ENCODE data around the gene SFMBT1.

SFMBT1 gene

DNA sequence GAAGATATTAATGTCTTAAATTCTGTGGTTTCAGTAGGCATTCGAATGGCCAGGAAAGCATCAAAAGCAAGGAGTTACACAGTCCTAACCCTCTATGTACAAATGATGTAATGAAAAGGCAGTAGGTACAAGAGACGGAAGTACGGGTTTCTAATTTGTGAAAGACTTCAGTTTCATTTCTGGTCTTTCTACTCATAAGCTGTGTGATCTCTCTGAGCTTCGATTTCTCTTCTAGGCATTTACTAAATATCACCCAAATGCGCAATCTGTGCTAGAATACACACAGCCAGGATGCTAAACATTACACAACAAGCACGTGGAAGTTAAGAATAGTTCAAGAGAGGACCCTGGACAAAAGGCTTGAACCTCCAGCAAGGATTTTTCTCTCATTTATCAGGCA, 130.6 kb downstream of the SFMBT1 start:
- no peak for DNase-seq

DNA sequence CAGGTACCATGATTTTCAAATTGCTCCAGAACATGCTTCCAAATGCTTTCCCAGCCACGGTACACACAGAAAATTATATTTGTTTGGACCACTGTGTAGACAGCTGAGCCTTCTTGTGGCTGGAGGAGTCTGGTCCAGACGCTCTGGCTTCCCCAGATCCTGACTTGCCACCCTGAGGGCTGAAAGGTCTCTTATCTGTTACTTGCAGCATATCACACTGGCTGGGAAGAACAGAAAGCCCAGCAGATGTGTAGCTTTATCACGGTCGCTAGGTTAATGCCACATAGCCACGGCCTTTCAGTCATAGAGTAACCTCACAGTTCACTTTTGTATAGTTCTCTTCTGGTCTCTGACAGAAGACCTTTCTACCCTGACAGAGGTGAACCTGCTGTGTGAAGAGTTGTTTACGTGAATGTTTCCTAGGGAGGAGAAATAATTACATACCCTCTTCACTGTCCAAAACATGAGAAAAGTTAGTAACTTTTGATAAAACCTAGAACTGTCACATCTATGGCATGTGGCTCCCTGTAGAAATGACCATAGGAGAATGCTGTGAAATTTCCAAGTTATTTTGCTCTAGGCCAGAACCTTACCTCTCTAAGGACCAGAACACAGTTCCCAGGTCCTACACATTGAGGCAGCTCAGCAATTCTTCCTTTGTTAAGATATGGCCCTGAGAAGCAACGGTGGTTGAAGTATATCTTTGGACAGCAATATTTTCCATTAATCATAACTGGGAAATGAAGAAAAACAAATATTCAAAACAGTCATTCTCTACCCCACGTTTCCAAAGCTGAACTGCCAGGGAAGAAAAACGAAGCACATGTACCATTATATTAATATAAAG, 132.8 kb downstream of the SFMBT1 start:
- DNase-seq = no peak

DNA sequence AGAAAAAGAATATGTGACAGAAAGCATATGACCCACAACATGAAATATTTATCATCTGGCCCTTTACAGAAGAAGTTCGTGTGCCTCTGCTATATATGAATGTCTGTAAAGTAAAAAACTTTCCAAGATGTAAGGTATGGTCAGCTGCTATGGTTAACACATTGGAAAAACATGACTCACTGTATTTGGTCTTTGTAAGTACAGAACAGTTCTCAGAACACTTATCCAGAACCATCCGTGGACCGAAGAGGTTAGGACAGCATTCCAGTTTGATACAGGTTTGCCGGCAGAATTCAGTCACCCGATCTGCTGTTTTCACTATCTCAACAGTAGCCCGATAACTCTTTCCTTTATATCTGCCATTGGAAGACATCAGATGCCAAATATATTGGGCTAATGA, 135.1 kb downstream of the SFMBT1 start:
- no peak for DNase-seq

DNA sequence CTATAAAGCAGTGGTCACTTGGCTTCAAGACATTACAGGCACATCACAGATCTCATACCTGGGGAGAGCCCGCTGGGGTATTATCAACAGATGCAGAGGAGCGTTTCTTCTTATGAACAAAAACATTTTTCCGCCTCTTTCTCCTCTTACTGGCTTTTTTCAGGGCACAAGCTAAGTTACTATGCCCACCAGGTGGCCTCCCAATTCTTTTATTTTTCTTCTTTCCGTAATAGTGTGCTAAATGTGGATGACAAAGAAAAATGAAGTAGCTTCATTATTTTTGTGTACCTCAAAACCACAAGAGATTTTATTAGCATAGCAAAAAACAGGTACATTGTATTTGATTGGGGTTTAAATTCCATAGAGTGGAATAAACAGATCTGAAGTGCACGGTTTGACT, 138.4 kb downstream of the SFMBT1 start:
- DNase-seq = no peak

DNA sequence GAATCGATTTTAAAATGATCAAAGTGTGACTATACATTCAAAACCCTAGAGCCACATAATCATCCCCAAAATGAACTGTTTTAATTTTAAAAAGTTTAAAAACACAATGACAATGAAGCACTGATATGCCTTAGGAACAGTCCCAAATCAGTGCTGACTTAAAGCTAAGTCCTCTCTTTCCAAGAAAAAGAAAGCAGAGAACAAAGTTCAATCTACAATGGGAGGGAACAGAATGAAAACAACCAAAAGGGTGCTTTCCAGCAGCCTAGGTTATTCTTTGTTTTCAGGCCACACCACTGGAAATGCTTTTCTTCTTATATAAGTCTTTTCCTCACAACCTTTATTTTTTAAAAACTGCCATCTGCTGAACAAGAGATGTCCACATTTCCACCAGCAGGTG, 141.3 kb downstream of the SFMBT1 start:
- DNase-seq = no peak

DNA sequence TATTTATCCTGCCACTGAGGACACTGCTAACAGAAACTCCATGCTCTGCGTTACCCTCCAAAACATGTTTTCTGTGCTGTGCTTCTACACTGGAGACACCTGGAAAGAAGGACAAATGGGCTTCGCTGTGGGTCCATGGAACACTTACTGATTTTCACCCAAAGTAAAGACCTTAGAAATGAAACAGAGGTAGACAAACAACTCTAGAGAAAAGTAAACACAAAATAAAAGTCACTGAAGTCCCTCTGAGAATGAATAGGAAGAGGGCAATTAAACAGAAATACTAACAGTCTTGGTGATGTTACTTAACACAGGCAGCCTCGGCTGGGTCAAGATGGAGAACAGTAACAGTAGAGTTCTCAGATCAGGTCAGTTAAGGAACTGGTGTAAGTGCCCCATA, 141.9 kb downstream of the SFMBT1 start:
- no peak for DNase-seq

DNA sequence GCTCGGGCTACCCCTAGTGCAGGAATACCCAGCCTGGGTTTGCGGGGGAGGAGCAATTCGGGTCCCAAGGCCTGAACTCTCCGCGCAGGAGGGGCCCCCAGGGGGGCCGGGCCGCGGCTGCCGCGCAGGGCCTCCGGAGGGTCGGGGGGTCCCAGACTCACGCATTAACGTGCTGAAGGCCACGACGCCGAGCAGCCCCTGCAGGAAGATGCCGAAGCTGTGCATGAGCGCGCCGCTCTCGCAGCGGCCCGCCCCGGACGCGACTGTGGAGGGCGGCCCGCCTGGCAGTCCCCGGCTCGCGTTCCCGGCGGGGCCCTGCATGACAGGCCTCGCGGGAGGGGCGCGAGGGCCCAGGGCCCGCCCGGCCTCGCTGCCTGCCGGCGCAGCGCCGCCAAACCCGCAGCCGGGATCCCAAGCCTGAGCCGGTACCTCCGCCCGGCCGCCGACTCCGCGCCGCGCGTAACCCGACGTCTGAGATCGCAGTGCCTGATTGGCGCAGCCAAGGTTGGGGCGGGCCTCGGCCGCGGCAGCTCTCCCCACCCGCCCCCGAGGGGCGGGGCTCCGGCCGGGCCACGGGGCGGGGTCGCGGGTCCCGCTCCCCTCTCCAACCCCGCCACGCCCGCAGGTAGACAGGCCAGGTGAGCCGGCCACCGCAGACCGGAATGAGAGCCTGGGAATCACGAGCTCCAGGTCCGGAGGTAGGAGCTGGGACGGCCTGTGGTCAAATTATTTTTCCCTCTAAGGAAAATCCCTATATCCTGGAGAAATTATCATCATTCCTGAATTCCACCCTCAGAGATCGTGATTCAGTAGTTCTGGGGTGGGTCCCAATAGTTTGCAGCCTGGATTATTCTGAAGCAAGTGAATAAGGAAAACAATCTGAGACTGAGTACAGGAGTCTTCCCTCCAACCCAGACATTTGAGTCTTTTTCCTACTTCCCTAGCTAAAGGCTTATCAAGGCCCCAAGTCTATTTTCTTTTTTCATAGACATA, 148.4 kb downstream of the SFMBT1 start, which contains the start of gene STIMATE:
Gene STIMATE (minus strand): TSS at position 419 of the 993 bp plus-strand sequence. CDS start 98 bp downstream, at position 321.
- DNase-seq = peak; percentile 89

DNA sequence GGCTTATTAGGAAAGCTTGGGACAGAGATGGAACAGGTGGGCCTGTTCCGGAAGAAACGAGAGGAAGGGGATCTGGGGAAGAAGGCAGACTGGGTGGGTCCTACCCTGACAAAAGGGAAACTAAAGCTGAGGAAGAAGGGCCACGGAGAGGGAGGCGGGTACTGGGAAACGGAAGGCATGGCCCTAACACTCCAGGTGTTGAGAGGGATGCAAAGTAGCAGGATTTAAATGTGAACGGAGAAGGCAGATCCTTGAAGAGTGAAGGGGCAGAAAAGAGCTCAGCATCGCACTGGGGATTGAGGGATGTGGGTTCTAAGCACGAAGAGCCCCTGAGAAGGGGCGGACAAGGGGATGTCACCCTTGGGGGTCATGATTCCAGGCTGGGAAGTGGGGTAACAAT, 149.3 kb downstream of the SFMBT1 start:
- DNase-seq = no peak

DNA sequence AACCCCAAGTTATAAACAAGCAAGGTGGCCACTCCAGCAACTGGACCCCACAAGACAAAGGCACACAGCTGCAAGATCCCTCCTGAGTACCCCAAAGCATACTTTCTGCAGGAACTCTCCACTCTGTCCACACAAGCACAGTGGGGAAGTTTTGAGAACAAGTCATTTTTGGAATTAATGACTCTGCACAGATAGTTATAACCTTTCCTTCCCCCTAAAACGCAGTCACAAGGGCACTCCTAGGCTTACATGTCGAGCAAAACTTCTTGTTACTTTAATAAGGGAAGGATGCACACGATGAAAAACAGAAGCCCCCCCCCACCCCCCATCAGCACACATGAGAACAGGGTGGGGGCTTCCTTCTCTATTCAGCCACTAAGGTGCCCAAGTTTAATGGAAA, 149.7 kb downstream of the SFMBT1 start:
- DNase-seq = no peak

DNA sequence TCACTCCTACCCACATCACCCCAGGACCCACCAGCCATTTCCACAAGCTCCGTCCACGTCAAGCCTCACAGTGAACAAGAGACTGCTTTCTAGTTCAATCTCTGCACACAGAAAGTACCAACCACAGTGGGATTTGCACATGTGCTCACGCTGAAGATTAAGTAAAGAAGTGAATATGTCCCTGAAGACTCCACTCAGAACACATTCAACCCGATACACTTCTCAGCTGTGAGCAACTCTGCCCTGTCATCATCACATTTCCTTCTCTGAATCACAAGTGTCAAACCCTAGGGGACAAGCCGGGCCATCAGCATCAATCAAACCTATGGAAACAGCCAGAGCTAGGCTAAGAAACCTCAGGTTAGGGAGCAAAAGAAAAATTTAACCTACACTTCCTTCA, 150.5 kb downstream of the SFMBT1 start:
- DNase-seq = peak; percentile 51

DNA sequence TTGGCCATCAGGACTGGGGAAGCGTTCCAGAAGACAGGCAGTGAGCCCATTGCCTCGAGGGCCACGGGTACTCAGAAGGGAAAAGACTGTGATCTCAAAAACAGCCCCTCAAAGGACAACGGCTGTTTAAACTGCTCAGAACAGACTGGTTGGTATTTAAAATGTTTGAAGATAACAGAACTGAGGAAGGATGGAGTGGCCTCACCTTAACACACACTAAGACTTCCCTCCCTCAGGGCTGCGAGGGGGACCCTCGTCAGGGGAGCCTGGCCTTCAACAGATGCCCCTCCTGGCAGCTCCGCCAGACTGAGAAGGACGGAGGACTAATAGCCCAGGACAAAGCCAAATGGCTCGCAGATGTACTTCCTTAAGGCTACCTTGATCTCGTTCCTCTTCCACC, 151.1 kb downstream of the SFMBT1 start:
- DNase-seq = no peak

DNA sequence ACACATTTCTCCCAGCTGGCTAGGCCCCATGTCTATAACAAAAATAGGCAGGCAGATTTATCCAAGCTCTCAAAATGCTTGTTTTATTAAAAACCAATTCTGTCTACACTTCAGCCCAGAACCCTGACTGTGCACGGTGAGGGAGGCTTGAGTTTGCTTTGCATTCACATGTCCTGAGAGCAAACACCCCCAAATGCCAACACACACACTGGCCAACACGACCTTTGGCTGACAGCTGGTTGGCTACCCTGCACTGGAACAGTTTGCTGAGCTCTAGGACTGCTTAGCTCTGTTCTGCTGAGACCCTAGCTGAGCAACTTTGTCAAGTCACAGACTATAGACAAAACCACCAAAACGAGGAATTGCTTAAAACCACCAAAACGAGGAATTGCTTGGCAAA, 152.2 kb downstream of the SFMBT1 start:
- DNase-seq = no peak

DNA sequence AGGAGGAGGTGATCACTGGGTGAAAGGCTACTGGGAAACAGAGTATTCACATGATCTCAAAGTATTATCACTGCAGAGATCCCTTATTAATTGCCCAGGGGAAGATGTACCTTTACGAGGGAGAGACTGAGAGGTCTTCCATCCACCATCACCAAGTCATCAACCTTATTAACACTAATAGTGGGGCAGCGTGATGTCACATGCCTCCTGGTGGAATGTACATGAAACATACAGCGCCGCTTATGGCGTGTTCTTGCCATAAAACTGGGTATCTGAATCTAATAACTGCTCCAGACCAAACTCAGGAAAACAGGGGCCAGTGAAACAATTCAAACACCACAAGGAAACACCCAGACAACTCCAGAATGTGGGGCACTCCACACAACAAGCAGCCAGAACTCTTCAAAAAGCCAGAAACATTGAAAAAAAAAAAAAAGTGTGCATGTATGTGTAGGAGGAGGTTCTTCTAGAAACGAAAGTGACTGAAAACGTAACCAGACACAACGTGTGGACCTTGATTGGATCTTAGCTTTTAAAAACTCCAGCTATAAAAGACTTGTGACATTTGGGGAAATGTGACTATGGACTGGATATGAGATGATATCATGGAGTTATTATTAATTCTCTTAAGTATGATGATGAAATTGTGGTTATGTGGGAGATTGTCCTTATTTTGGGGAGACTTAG, 153.1 kb downstream of the SFMBT1 start:
- DNase-seq = no peak

DNA sequence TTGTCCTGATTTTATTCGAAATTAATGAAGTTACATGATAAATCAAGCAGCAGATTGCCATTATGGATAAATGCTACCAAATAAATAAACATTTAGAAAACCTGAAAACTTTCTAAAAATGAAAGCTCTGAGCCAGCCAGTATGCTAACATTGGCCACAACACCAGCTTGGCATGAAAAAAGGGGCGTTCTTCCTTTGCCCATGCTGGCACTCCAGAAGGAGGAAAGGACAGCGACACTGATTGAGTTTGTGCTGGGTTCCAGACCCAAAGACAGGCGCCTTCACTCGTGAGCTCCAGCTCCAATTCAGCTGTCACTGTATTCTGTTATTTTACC, 153.6 kb downstream of the SFMBT1 start:
- DNase-seq = no peak

DNA sequence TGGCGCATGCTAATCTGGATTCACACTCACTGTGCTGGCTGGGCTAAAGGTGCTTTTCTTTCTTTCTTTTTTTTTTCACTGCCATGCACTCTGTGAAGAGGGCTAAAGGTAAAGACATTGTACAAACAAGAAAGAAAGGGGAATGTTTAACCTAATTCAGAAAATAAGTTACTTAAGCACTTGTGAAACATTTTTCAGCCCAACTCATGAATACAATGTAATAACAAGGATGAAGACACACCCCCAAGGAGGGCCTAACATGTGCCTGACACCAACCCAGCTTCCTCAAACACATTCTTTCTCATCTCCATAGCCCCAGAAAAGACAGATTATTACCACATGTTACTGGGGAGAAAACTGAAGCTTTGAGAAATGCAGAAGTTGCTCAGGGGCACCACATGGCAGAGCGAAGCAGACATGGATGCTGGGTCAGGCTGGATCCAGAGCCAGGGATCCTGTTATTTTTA, 154.2 kb downstream of the SFMBT1 start:
- no peak for DNase-seq

DNA sequence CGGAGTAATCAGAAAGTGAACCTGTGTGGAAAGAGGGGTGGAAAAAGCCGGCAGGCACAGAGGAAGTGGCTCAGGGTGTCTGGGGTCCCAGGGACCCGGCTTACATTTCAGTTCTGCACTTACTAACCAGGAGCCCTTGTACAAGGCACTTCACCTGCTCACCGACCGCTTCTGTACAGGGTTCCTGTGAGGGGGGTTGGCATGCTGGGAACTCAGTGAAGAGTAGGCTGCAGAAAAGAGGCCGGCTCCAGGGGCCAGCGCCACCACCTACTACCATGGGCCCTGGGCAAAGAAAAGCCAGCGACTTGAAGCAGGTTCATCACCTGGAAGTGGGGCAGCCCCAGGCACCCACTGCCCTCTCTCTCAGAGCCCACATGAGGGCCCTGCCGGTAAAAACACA, 154.7 kb downstream of the SFMBT1 start:
- peak; percentile 69 for DNase-seq

DNA sequence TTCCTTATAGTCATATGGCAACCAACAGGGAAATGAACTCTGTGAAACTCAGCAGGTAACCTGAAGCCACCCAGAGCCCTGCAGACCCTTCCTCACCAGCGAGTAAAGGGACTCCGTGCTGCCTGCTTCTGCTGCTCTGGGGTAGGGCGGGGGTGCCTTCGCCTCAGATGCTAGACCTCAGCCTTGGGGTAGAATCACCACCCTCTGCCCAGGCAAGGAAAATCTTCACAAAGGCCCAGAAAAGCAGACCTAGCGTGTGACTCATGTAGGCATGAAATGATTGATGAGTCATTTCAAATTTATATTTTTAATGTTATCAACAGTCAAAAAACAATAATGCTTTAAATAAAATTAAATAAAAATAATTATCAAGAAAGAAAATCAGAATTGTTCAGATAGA, 155.1 kb downstream of the SFMBT1 start:
- peak; percentile 63 for DNase-seq

DNA sequence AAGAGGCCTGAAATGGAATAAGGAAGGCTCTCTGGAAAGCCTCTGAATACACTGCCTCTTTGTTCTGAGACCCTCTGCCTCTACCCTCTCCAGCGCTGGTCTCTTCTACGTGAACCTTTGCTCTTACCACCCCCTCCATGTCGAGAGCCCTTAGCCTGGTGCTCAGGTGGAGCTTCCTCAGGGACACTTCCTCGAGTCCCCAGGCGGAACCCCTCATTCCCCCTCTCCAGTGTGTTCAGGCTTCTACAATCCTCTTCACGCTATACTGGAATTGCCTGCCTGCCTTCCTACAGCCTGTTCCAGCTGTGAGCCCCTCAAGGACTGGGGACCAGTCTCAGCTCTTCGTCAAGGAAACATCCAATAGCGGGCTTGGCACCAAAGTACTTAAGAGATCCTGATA, 156.0 kb downstream of the SFMBT1 start:
- DNase-seq = no peak

DNA sequence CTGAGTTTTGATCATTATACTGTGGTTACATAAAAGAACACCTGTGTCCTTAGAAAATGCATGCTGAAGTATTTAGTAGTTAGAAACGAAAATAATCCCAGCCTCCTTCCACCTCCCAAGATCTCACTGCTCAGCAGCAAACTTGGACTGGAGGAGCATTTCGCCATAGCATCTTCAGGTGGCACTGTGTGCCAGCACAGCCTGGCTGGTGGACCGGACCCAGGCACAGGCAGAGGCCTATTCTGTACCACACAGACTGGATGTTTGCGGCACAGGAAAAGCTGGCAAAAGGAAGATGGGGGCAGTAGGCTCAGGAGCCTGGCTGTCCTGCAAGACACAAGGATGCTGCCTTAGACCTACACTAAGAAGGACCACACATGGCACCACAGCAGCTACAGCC, 158.7 kb downstream of the SFMBT1 start:
- DNase-seq = no peak

DNA sequence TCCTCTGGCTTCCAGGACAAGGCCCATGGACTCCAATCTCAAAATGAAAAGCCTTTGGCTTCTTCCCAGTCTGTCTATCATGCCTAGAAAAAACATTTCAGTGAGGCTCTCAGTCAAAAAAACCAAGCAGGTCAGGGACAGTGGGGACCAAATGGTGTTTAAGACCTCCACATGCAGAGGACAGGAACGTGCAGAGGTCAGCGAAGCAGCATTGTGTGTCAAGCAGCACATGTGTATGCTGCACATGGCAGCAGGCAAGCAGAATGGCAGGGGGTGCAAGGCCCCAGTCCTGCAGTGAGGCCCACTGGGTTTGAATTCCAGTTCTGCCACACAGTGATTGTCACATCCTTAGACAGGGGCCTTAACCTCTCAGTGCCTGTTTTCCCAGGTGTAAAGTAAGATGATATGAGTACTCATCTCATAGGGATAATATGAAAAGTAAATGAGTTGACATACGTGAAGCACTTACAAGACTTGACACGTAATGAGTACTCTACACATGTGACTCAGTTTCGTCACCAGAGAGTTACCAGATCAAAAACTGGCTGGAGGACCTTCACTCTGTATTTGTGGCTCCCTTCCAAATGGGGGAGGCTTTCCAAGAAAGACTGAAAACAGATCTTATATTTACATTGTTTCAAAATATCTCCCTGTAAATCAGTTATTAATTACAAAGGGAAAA, 159.7 kb downstream of the SFMBT1 start:
- no peak for DNase-seq

DNA sequence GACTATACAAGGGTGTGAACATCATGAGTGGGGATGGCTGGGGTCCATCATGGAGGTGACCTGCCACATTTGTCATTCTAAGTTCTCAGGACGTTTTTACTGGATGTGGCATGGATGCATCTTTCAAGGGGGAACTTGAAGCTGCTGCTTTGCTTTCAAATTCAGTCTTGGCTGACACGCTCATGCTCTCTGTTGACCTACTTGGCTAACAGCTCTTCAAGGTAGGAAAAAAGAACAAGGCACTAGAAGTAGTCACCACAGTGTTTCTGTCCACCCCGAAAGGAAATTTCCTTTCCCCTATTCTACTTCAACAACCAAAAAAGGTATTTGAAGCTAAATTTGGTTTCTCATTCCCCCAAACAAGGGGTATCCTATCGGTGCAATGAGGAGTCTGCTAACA, 163.5 kb downstream of the SFMBT1 start:
- no peak for DNase-seq

DNA sequence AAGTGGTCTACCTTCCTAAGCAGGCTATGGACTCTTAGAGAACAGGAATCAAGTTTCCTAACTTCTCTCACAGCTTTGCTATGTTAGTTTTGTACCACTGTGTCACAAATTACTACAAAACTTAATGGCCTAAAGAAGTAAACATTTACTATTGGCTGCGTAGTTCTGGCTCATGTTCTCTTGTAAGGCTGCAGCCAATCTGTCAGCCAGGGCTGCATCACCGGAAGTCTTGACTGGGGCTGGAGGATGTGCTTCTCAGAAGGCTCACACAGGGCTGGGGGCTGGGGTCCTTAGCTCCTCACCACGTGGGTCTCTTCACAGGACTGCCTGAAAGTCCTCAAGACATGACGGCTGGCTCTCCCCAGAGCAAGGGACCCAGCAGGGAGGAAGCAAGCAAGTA, 164.0 kb downstream of the SFMBT1 start:
- no peak for DNase-seq

DNA sequence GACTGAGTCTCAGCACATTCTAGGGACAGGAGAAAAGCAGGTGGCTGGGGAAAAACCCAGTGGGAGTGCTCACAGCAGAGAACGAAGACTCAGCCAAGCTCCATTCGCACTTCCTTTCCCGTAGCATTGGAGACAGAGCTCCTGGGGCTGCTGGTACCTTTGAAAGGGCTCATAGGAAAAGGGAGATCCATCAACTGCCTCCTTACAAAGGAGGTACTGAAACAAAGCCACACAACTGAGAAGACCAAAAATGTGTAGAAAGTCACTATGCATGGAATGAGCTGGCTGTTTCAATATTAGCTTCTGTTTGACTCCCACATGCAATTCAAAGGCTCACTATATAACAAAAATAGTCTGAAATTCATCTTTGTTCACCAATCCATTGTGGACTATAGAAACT, 165.4 kb downstream of the SFMBT1 start:
- DNase-seq = no peak
